Measurements from ENCODE around the gene PRSS33.

DNA sequence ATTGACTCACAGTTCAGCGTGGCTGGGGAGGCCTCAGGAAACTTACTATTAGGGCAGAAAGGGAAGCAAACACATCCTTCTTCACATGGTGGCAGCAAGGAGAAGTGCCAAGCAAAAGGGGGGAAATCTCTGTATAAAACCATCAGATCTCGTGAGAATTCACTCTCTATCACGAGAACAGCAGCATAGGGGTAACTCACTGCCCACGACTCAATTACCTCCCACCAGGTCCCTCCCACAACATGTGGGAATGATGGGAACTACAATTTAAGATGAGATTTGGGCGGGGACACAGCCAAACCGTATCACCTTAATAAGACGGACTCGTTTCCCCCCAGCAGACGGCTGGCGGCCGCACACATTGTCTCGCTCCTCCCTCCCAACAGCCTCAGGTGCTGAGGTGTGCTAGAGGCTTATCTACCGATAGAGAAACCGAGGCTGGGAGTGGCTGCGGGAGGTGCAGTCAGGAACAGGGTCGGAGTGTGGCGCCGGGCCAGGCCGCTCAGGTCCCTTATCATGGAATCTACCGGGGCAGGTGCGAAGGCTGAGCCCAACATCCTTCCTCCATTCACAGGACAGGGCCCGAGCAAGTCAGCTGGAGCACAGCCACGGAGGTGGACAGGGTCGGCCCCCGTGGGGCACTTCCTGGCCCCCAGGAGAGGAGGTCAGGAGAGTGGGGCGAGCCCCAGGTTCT, 37.8 kb upstream of the PRSS33 start:
- no peak for TF ChIP-seq CTCF (IDR thresholded peaks at IDR 0.05)
- TF ChIP-seq EP300 (IDR thresholded peaks at IDR 0.05), result no peak
